HepG2 (cell line): ENCODE results near the gene ADAMTS16. TPM values are rescaled to one million over a fixed set of nuclear protein-coding genes. Genes with fewer than 3 reads are reported as not detected.

Experiments
- ATAC-seq: fragments of 200-7000 bp; cut with Tn5 transposase; 3 replicates; pipeline ENCODE4 v1.9.1; 2020; ENCODE audit warnings: mild to moderate bottlenecking, moderate library complexity
- BruUV-seq: library from RNA; stranded (reverse); fragments of 400-500 nt; replicated peaks from 2 replicates; lab custom pipeline; 2021; lab: Mats Ljungman, UMichigan
- CTCF ChIA-PET: fragments of 300-600 bp; formaldehyde crosslinking; extraction: SDS; loops from one replicate; lab custom pipeline; 2021; ENCODE audit warnings: low total read pairs, inconsistent platforms, low intra/inter-chr PET ratio; lab: Yijun Ruan, JAX
- POLR2A ChIA-PET: fragments of 350-600 bp; sonication (Branson Sonifier 250); formaldehyde crosslinking; loops from one replicate; lab custom pipeline; 2020; ENCODE audit warnings: antibody characterized with exemption, inconsistent platforms; lab: Yijun Ruan, JAX
- DNase-seq: peaks from one replicate; pipeline ENCODE4 v3.0.0-alpha.2; 2015; ENCODE audit warnings: low spot score
- FAIRE-seq: peaks from 3 replicates; lab custom pipeline; 2011; peaks lifted over from hg19 to GRCh38; lab: Jason Lieb, UNC
- H2AFZ ChIP-seq: one replicate; pipeline ENCODE4 v1.6.1; 2011; ENCODE audit warnings: low read length, inconsistent platforms
- H3K27ac ChIP-seq: fragments of 300-600 bp; 3 replicates; pipeline ENCODE4 v1.8.0; 2011; ENCODE audit warnings: mixed run types, mild to moderate bottlenecking, mixed read lengths, low read length, inconsistent platforms; ENCODE audit not compliant: insufficient read depth; ENCODE audit errors: extremely low read length
- H3K27me3 ChIP-seq, 2 experiments: fragments of 200-600 bp in 1 of 2; 2 replicates in 1 of 2; 3 replicates in 1 of 2; pipeline versions ENCODE4 v1.6.0 to v1.8.0; 2011; ENCODE audit warnings: low read length in 2 of 2, mild to moderate bottlenecking in 2 of 2, moderate library complexity in 2 of 2, inconsistent platforms in 1 of 2; ENCODE audit not compliant: insufficient read depth in 2 of 2, control insufficient read depth in 1 of 2
- H3K36me3 ChIP-seq, 2 experiments: fragments of 200-600 bp in 1 of 2; replicated peaks in 1 of 2; 2 replicates in 1 of 2; 3 replicates in 1 of 2; pipeline versions ENCODE4 v1.5.1 to v1.8.0; 2011; ENCODE audit warnings: low read length in 2 of 2, inconsistent platforms in 1 of 2; ENCODE audit not compliant: insufficient read depth in 2 of 2, control insufficient read depth in 1 of 2
- H3K4me1 ChIP-seq: 2 replicates; pipeline ENCODE4 v1.5.1; 2012; ENCODE audit warnings: low read length, inconsistent platforms; ENCODE audit not compliant: insufficient read depth
- H3K4me2 ChIP-seq: 2 replicates; pipeline ENCODE4 v1.6.0; 2011; ENCODE audit warnings: low read depth, low read length, inconsistent platforms
- H3K4me3 ChIP-seq, 3 experiments: fragments of 200-600 bp in 1 of 3; sonication (generic), shearing (Covaris generic) in 1 of 3; replicated peaks in 1 of 3; 2 replicates each; pipeline ENCODE4 v1.5.1; 2011 to 2016; ENCODE audit warnings: low read length in 3 of 3, inconsistent platforms in 2 of 3, low read depth in 2 of 3, mild to moderate bottlenecking in 2 of 3, control low read depth in 1 of 3, mixed read lengths in 1 of 3; ENCODE audit not compliant: insufficient read depth in 1 of 3
- H3K79me2 ChIP-seq: one replicate; pipeline ENCODE4 v1.6.1; 2011; ENCODE audit warnings: low read length, inconsistent platforms; ENCODE audit not compliant: insufficient read depth
- H3K9ac ChIP-seq: 2 replicates; pipeline ENCODE4 v1.6.0; 2011; ENCODE audit warnings: mild to moderate bottlenecking, low read depth, low read length, inconsistent platforms; ENCODE audit not compliant: insufficient read depth
- H3K9me3 ChIP-seq: 2 replicates; pipeline ENCODE4 v1.5.1; 2012; ENCODE audit warnings: mild to moderate bottlenecking, low read length
- H4K20me1 ChIP-seq: 2 replicates; pipeline ENCODE4 v1.6.0; 2011; ENCODE audit warnings: inconsistent platforms, mild to moderate bottlenecking, low read length, moderate library complexity; ENCODE audit not compliant: insufficient read depth
- FOXK1 ChIP-seq: sonication (generic); formaldehyde crosslinking; IDR thresholded peaks from 2 replicates; pipeline ENCODE4 v1.4.0; 2020; ENCODE audit warnings: low read depth, missing genetic modification reagents, borderline replicate concordance
- MEF2D ChIP-seq: sonication (generic); formaldehyde crosslinking; IDR thresholded peaks from 2 replicates; pipeline ENCODE4 v1.5.1; 2020; ENCODE audit warnings: mild to moderate bottlenecking, missing genetic modification reagents
- MEIS2 ChIP-seq: sonication (generic); formaldehyde crosslinking; IDR thresholded peaks from 2 replicates; pipeline ENCODE4 v1.9.0; 2021; ENCODE audit warnings: mild to moderate bottlenecking, missing genetic modification reagents
- NR2F1 ChIP-seq, 2 experiments: fragments of 450-650 bp in 1 of 2; formaldehyde crosslinking in 1 of 2; IDR thresholded peaks; 2 replicates each; pipeline versions ENCODE4 v1.5.0 to v1.6.1; 2016 to 2020; ENCODE audit warnings: mild to moderate bottlenecking in 1 of 2, missing compliant biosample characterization in 1 of 2, missing genetic modification reagents in 1 of 2, moderate library complexity in 1 of 2
- ZNF24 ChIP-seq: fragments of 450-650 bp; IDR thresholded peaks from 2 replicates; pipeline ENCODE4 v1.6.1; 2017; ENCODE audit warnings: antibody characterized with exemption, mild to moderate bottlenecking
- ZNF282 ChIP-seq: fragments of 450-650 bp; IDR thresholded peaks from 2 replicates; pipeline ENCODE4 v1.6.1; 2018; ENCODE audit not compliant: partially characterized antibody
- ZNF547 ChIP-seq: sonication (generic); formaldehyde crosslinking; IDR thresholded peaks from 2 replicates; pipeline ENCODE4 v1.5.1; 2020; ENCODE audit warnings: mild to moderate bottlenecking, missing genetic modification reagents
- ZNF609 ChIP-seq: sonication (generic); formaldehyde crosslinking; IDR thresholded peaks from 2 replicates; pipeline ENCODE4 v1.4.0; 2020; ENCODE audit warnings: mild to moderate bottlenecking, missing genetic modification reagents, borderline replicate concordance
- ZNF670 ChIP-seq: sonication (generic); formaldehyde crosslinking; IDR thresholded peaks from 2 replicates; pipeline ENCODE4 v1.8.0; 2022; ENCODE audit warnings: mild to moderate bottlenecking, missing genetic modification reagents, borderline replicate concordance
- ZNF704 ChIP-seq: sonication (generic); formaldehyde crosslinking; IDR thresholded peaks from 2 replicates; pipeline ENCODE4 v1.8.1; 2023; ENCODE audit warnings: mild to moderate bottlenecking, inconsistent platforms, moderate library complexity, missing genetic modification reagents, borderline replicate concordance
- ZNF800 ChIP-seq: sonication (generic); formaldehyde crosslinking; IDR thresholded peaks from 2 replicates; pipeline ENCODE4 v1.4.0; 2020; ENCODE audit warnings: missing genetic modification reagents
- ZSCAN22 ChIP-seq: sonication (generic); formaldehyde crosslinking; IDR thresholded peaks from 2 replicates; pipeline ENCODE4 v1.4.0; 2020; ENCODE audit warnings: mild to moderate bottlenecking, missing genetic modification reagents
- WGBS: methylation state at CpG from one replicate; pipeline ENCODE4 v1.1.6; 2017; ENCODE audit warnings: low lambda C conversion rate; 5-methylcytosine and 5-hydroxymethylcytosine counted together
- in situ Hi-C: cut with HindIII; loops from 2 replicates; pipeline ENCODE4 v1.10.0; 2017; ENCODE audit warnings: low pct_unique_long_range_greater_than_20kb; ENCODE audit not compliant: extremely low pct_ligation_motif_present
- intact Hi-C: fragments of 100-400 bp; cut with micrococcal nuclease; formaldehyde crosslinking; loops from one replicate; pipeline ENCODE4 v1.10.0; 2022; ENCODE audit not compliant: unreplicated experiment
- polyA plus RNA-seq, 8 experiments: library from polyadenylated mRNA; depleted of rRNA in 3 of 8; stranded (reverse) in 7 of 8; unstranded in 1 of 8; fragments of >200 nt; fragmentation: Illumina TruSeq in 4 of 8; extraction: Trizol in 4 of 8; gene quantifications; 2 replicates each; pipeline versions ENCODE4 v1.2.1 to v1.2.3, GENCODE V29; 2011 to 2016; ENCODE audit warnings: low read depth in 4 of 8, missing spikeins in 1 of 8, mixed read lengths in 1 of 8; ENCODE audit not compliant: insufficient read depth in 1 of 8
- total RNA-seq, 5 experiments: library from RNA; depleted of rRNA; stranded (reverse); fragments of >200 nt; fragmentation: Illumina TruSeq; extraction: Trizol; gene quantifications; 2 replicates each; pipeline ENCODE4 v1.2.3, GENCODE V29; 2016; ENCODE audit warnings: low read depth in 1 of 5

Gene ADAMTS16
- total and polyA plus RNA-seq, 2 of the 13 experiments (the other 11 are each of a cell fraction or from before 2014, with no cell fraction given): 0.02 to 0.03 TPM

GRCh38 chr5:5124231-5124630 lies 15.9 kb upstream of the ADAMTS16 start:
- Histone ChIP-seq H4K20me1 (no peaks in the 10 kb centered on the region), H3K9ac (no peak overlapping the region), H3K4me1 (no peaks in the 10 kb centered on the region), H3K27me3 (no peaks in the 10 kb centered on the region; a peak in 1 of 5 replicates), H3K79me2 (no peaks in the 10 kb centered on the region), H3K4me2 (no peak overlapping the region), H3K4me3 (no peak overlapping the region), H3K9me3 (no peaks in the 10 kb centered on the region), H3K36me3 (no peaks in the 10 kb centered on the region), H3K27ac (no peak overlapping the region), H2AFZ (no peak overlapping the region)
- intact Hi-C loops: no loop called here
- FAIRE-seq: no peak
- 3% methylated on average over 3 of the region's 3 CpGs for WGBS
- DNase-seq: no peak
- POLR2A ChIA-PET: no interaction called here
- no peak for ATAC-seq
- in situ Hi-C loops: no loop called here
- TF ChIP-seq ZNF704 (CRISPR knock-in tag): no peak
- TF ChIP-seq MEIS2: no peak
- no peak for TF ChIP-seq ZNF24
- TF ChIP-seq FOXK1: no peak
- TF ChIP-seq ZNF800 (CRISPR knock-in tag): no peak
- no peak for TF ChIP-seq ZNF282
- no peak for TF ChIP-seq ZNF547
- no peak for TF ChIP-seq NR2F1 (CRISPR knock-in tag; IDR thresholded peaks at IDR 0.05)
- no peak for TF ChIP-seq ZSCAN22 (CRISPR knock-in tag)
- TF ChIP-seq MEF2D (CRISPR knock-in tag): no peak
- TF ChIP-seq ZNF609 (CRISPR knock-in tag): no peak
- no peak for TF ChIP-seq ZNF670
- CTCF ChIA-PET: no interaction called here
- no TSS peak for BruUV-seq
